Dendritic cell treated with granulocyte-macrophage colony-stimulating factor and Interleukin-4, amounts not matched to agents 40 ng/mL and 50 ng/mL, for 4 days (primary cell): Measurements from ENCODE around the gene SYNGAP1.
A peak's percentile ranks its signal among the peaks of the same experiment; 100 is the strongest.

ENCODE experiments used
- H3K27ac Mint-ChIP-seq: one replicate; pipeline ENCODE4 v1.8.0; 2022; ENCODE audit warnings: mild to moderate bottlenecking, mixed read lengths
- H3K27me3 Mint-ChIP-seq: one replicate; pipeline ENCODE4 v1.8.0; 2022; ENCODE audit warnings: mild to moderate bottlenecking, mixed read lengths
- H3K36me3 Mint-ChIP-seq: one replicate; pipeline ENCODE4 v1.8.0; 2022; ENCODE audit warnings: low read depth, mixed read lengths
- H3K4me1 Mint-ChIP-seq: one replicate; pipeline ENCODE4 v1.8.0; 2022; ENCODE audit warnings: low read depth, mixed read lengths
- H3K4me3 Mint-ChIP-seq: one replicate; pipeline ENCODE4 v1.8.0; 2022; ENCODE audit warnings: mild to moderate bottlenecking, moderate library complexity, mixed read lengths
- H3K9me3 Mint-ChIP-seq: one replicate; pipeline ENCODE4 v1.8.0; 2022; ENCODE audit warnings: mixed read lengths
- intact Hi-C: fragments of 100-400 bp; cut with micrococcal nuclease; formaldehyde crosslinking; loops from one replicate; pipeline ENCODE4 v1.15.0; 2022

The SYNGAP1 gene

GRCh38 chr6:33443619-33444504, 24.0 kb downstream of the SYNGAP1 start:
- H3K27ac Mint-ChIP-seq, result no peak overlapping the region
- H3K9me3 Mint-ChIP-seq, result no peaks in the 10 kb centered on the region
- intact Hi-C loops, result no loop called here
- peaks cover 41% of the 10 kb centered on the region for H3K4me1 Mint-ChIP-seq
- H3K36me3 Mint-ChIP-seq, result peaks cover 44% of the 10 kb centered on the region
- H3K27me3 Mint-ChIP-seq, result no peaks in the 10 kb centered on the region
- no peak overlapping the region for H3K4me3 Mint-ChIP-seq

- Mint-ChIP-seq H3K27me3 (no peaks in the 10 kb centered on the region), H3K4me3 (no peak overlapping the region), H3K9me3 (no peaks in the 10 kb centered on the region), H3K36me3 (peaks cover 46% of the 10 kb centered on the region), H3K27ac (peak overlapping the region; percentile 30), H3K4me1 (peaks cover 54% of the 10 kb centered on the region)
- intact Hi-C loops, result no loop called here
These were observed 25.3 kb downstream of the SYNGAP1 start for GRCh38 chr6:33445119-33445603.

- Mint-ChIP-seq H3K27me3 (no peaks in the 10 kb centered on the region), H3K36me3 (peaks cover 46% of the 10 kb centered on the region), H3K4me3 (no peak overlapping the region), H3K27ac (peak overlapping the region; percentile 62), H3K4me1 (peaks cover 65% of the 10 kb centered on the region), H3K9me3 (no peaks in the 10 kb centered on the region)
- intact Hi-C loops, result no loop called here
These were observed 26.5 kb downstream of the SYNGAP1 start for GRCh38 chr6:33446356-33446755.

- H3K27me3 Mint-ChIP-seq, result no peaks in the 10 kb centered on the region
- peaks cover 57% of the 10 kb centered on the region for H3K36me3 Mint-ChIP-seq
- peak overlapping the region; percentile 67 for H3K27ac Mint-ChIP-seq
- no peak overlapping the region for H3K4me3 Mint-ChIP-seq
- intact Hi-C loops, result loop anchor here (5.0 kb wide), 2 partner anchors 38 to 122 kb away; partner anchors contain the start of gene PHF1
- no peaks in the 10 kb centered on the region for H3K9me3 Mint-ChIP-seq
- H3K4me1 Mint-ChIP-seq, result peaks cover 91% of the 10 kb centered on the region
These were observed 30.6 kb downstream of the SYNGAP1 start for GRCh38 chr6:33450434-33450833.

GRCh38 chr6:33451606-33452005, 31.7 kb downstream of the SYNGAP1 start:
- no peaks in the 10 kb centered on the region for H3K9me3 Mint-ChIP-seq
- H3K27ac Mint-ChIP-seq, result peak overlapping the region; percentile 69
- H3K27me3 Mint-ChIP-seq, result no peaks in the 10 kb centered on the region
- no peak overlapping the region for H3K4me3 Mint-ChIP-seq
- intact Hi-C loops, result loop anchor here (5.0 kb wide), 2 partner anchors 39 to 121 kb away; partner anchors contain the start of gene PHF1
- H3K36me3 Mint-ChIP-seq, result peaks cover 63% of the 10 kb centered on the region
- H3K4me1 Mint-ChIP-seq, result peaks cover 84% of the 10 kb centered on the region

GRCh38 chr6:33452496-33452895, 32.6 kb downstream of the SYNGAP1 start:
- Mint-ChIP-seq H3K4me3 (no peak overlapping the region), H3K27ac (peak overlapping the region; percentile 69), H3K36me3 (peaks cover 60% of the 10 kb centered on the region), H3K27me3 (no peaks in the 10 kb centered on the region), H3K9me3 (no peaks in the 10 kb centered on the region), H3K4me1 (peaks cover 75% of the 10 kb centered on the region)
- intact Hi-C loops, result loop anchor here (5.0 kb wide), 2 partner anchors 40 to 120 kb away; partner anchors contain the start of gene PHF1

GRCh38 chr6:33453393-33454008, 33.6 kb downstream of the SYNGAP1 start:
- no peaks in the 10 kb centered on the region for H3K27me3 Mint-ChIP-seq
- H3K27ac Mint-ChIP-seq, result peak overlapping the region; percentile 86
- peak overlapping the region; percentile 93 for H3K4me3 Mint-ChIP-seq
- intact Hi-C loops, result loop anchor here (1.0 to 5.0 kb wide), 3 partner anchors 41 to 119 kb away; partner anchors contain the start of genes KIFC1 and PHF1
- no peaks in the 10 kb centered on the region for H3K9me3 Mint-ChIP-seq
- peaks cover 67% of the 10 kb centered on the region for H3K4me1 Mint-ChIP-seq
- peaks cover 50% of the 10 kb centered on the region for H3K36me3 Mint-ChIP-seq

- Mint-ChIP-seq H3K4me3 (peak within 1 kb of the TSS; percentile 93), H3K9me3 (no peaks in the 10 kb centered on the region), H3K27me3 (no peaks in the 10 kb centered on the region), H3K36me3 (peaks cover 43% of the 10 kb centered on the region), H3K4me1 (peaks cover 59% of the 10 kb centered on the region), H3K27ac (peak within 1 kb of the TSS; percentile 86)
- intact Hi-C loops, result loop anchor here (1.0 to 5.0 kb wide), 3 partner anchors 42 to 118 kb away; partner anchors contain the start of genes KIFC1 and PHF1
These were observed 34.4 kb downstream of the SYNGAP1 start, which contains the start of gene ZBTB9 for GRCh38 chr6:33454009-33454946. Gene ZBTB9 (plus strand): TSS chr6:33454576. CDS start chr6:33455101, 525 bp downstream.

GRCh38 chr6:33455051-33455450, 35.2 kb downstream of the SYNGAP1 start:
- Mint-ChIP-seq H3K36me3 (peaks cover 43% of the 10 kb centered on the region), H3K4me3 (peak overlapping the region; percentile 93), H3K9me3 (no peaks in the 10 kb centered on the region), H3K4me1 (peaks cover 51% of the 10 kb centered on the region), H3K27me3 (no peaks in the 10 kb centered on the region), H3K27ac (peak overlapping the region; percentile 86)
- intact Hi-C loops, result no loop called here

GRCh38 chr6:33456156-33456555, 36.3 kb downstream of the SYNGAP1 start:
- Mint-ChIP-seq H3K9me3 (no peaks in the 10 kb centered on the region), H3K27ac (no peak overlapping the region), H3K27me3 (no peaks in the 10 kb centered on the region), H3K36me3 (peaks cover 43% of the 10 kb centered on the region), H3K4me3 (no peak overlapping the region), H3K4me1 (peaks cover 41% of the 10 kb centered on the region)
- intact Hi-C loops, result no loop called here

GRCh38 chr6:33458676-33459075, 38.8 kb downstream of the SYNGAP1 start:
- no peaks in the 10 kb centered on the region for H3K9me3 Mint-ChIP-seq
- H3K36me3 Mint-ChIP-seq, result peaks cover 34% of the 10 kb centered on the region
- H3K27ac Mint-ChIP-seq, result no peak overlapping the region
- no peak overlapping the region for H3K4me3 Mint-ChIP-seq
- intact Hi-C loops, result no loop called here
- peaks cover 16% of the 10 kb centered on the region for H3K4me1 Mint-ChIP-seq
- H3K27me3 Mint-ChIP-seq, result peaks cover 1% of the 10 kb centered on the region

GRCh38 chr6:33459226-33459625, 39.4 kb downstream of the SYNGAP1 start:
- Mint-ChIP-seq H3K4me3 (no peak overlapping the region), H3K36me3 (peaks cover 29% of the 10 kb centered on the region), H3K27me3 (peaks cover 3% of the 10 kb centered on the region), H3K9me3 (no peaks in the 10 kb centered on the region), H3K27ac (no peak overlapping the region), H3K4me1 (peaks cover 11% of the 10 kb centered on the region)
- intact Hi-C loops, result no loop called here

- no peak overlapping the region for H3K4me3 Mint-ChIP-seq
- intact Hi-C loops, result no loop called here
- peaks cover 3% of the 10 kb centered on the region for H3K27me3 Mint-ChIP-seq
- no peaks in the 10 kb centered on the region for H3K9me3 Mint-ChIP-seq
- H3K4me1 Mint-ChIP-seq, result no peaks in the 10 kb centered on the region
- H3K27ac Mint-ChIP-seq, result no peak overlapping the region
- H3K36me3 Mint-ChIP-seq, result no peaks in the 10 kb centered on the region
These were observed 46.3 kb downstream of the SYNGAP1 start for GRCh38 chr6:33466075-33466735.
